SK-N-SH treated with all-trans-retinoic acid at 6 μM for 48 hours (cell line): Measurements from ENCODE around the gene LHFPL5.

ENCODE experiments used
- ARNTL ChIP-seq: fragments of 450-650 bp; formaldehyde crosslinking; IDR thresholded peaks from 2 replicates; pipeline ENCODE4 v1.5.0; 2020; ENCODE audit warnings: low read depth, mild to moderate bottlenecking, moderate library complexity, borderline replicate concordance
- BACH2 ChIP-seq: fragments of 250-450 bp; sonication (Bioruptor Pico); IDR thresholded peaks from 2 replicates; pipeline ENCODE4 v1.9.0; 2021; ENCODE audit warnings: mild to moderate bottlenecking, borderline replicate concordance
- OSR1 ChIP-seq: fragments of 250-450 bp; sonication (Bioruptor Pico); IDR thresholded peaks from 2 replicates; pipeline ENCODE4 v1.8.0; 2022; ENCODE audit warnings: moderate library complexity, mild to moderate bottlenecking, inconsistent platforms
- POU6F1 ChIP-seq: fragments of 250-450 bp; sonication (Bioruptor Pico); IDR thresholded peaks from 2 replicates; pipeline ENCODE4 v1.8.0; 2021; ENCODE audit warnings: low read depth, mild to moderate bottlenecking, moderate library complexity, borderline replicate concordance
- PPARA ChIP-seq: fragments of 250-450 bp; sonication (Bioruptor Pico); IDR thresholded peaks from 2 replicates; pipeline ENCODE4 v1.5.0; 2020; ENCODE audit warnings: mild to moderate bottlenecking, borderline replicate concordance
- RARB ChIP-seq: fragments of 250-450 bp; sonication (Bioruptor Pico); IDR thresholded peaks from 2 replicates; pipeline ENCODE4 v1.8.0; 2021; ENCODE audit warnings: mild to moderate bottlenecking, moderate library complexity
- TCF4 ChIP-seq: fragments of 250-450 bp; sonication (Bioruptor Pico); IDR thresholded peaks from 2 replicates; pipeline ENCODE4 v1.8.0; 2021; ENCODE audit warnings: mild to moderate bottlenecking, moderate library complexity, borderline replicate concordance
- TOX ChIP-seq: fragments of 250-450 bp; sonication (Bioruptor Pico); IDR thresholded peaks from 2 replicates; pipeline ENCODE4 v1.8.0; 2021; ENCODE audit warnings: mild to moderate bottlenecking, moderate library complexity, borderline replicate concordance
- ZFP3 ChIP-seq: fragments of 250-450 bp; sonication (Bioruptor Pico); IDR thresholded peaks from 2 replicates; pipeline ENCODE4 v1.5.0; 2020; ENCODE audit warnings: mild to moderate bottlenecking, moderate library complexity
- ZFP30 ChIP-seq: fragments of 450-650 bp; formaldehyde crosslinking; IDR thresholded peaks from 2 replicates; pipeline ENCODE4 v1.5.0; 2022; ENCODE audit warnings: mild to moderate bottlenecking, moderate library complexity
- ZNF70 ChIP-seq: fragments of 450-650 bp; formaldehyde crosslinking; IDR thresholded peaks from 2 replicates; pipeline ENCODE4 v1.5.0; 2020; ENCODE audit warnings: mild to moderate bottlenecking, moderate library complexity
- TF ChIP-seq, protein P1 (sequence below): fragments of 250-450 bp; sonication (Bioruptor Pico); IDR thresholded peaks from 2 replicates; pipeline ENCODE4 v1.5.1; 2020; ENCODE audit warnings: low read depth, mild to moderate bottlenecking, moderate library complexity
- TF ChIP-seq, protein P2 (sequence below): fragments of 250-450 bp; sonication (Bioruptor Pico); IDR thresholded peaks from 2 replicates; pipeline ENCODE4 v1.8.0; 2020; ENCODE audit warnings: mild to moderate bottlenecking, moderate library complexity, borderline replicate concordance
- TF ChIP-seq, protein P3 (sequence below): fragments of 250-450 bp; sonication (Bioruptor Pico); IDR thresholded peaks from 2 replicates; pipeline ENCODE4 v1.5.1; 2021; ENCODE audit warnings: mild to moderate bottlenecking, moderate library complexity

- TF ChIP-seq, protein P1, sequence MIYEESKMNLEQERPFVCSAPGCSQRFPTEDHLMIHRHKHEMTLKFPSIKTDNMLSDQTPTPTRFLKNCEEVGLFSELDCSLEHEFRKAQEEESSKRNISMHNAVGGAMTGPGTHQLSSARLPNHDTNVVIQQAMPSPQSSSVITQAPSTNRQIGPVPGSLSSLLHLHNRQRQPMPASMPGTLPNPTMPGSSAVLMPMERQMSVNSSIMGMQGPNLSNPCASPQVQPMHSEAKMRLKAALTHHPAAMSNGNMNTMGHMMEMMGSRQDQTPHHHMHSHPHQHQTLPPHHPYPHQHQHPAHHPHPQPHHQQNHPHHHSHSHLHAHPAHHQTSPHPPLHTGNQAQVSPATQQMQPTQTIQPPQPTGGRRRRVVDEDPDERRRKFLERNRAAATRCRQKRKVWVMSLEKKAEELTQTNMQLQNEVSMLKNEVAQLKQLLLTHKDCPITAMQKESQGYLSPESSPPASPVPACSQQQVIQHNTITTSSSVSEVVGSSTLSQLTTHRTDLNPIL (CRISPR knock-in tag), result no peak
- TF ChIP-seq RARB (no peak), ARNTL (CRISPR knock-in tag) (no peak), TOX (CRISPR knock-in tag) (no peak), ZFP3 (CRISPR knock-in tag) (no peak), TCF4 (CRISPR knock-in tag) (no peak), ZNF70 (CRISPR knock-in tag) (no peak), ZFP30 (CRISPR knock-in tag) (no peak), BACH2 (no peak), OSR1 (CRISPR knock-in tag) (no peak), POU6F1 (CRISPR knock-in tag) (no peak), PPARA (no peak)
- TF ChIP-seq, protein P2, sequence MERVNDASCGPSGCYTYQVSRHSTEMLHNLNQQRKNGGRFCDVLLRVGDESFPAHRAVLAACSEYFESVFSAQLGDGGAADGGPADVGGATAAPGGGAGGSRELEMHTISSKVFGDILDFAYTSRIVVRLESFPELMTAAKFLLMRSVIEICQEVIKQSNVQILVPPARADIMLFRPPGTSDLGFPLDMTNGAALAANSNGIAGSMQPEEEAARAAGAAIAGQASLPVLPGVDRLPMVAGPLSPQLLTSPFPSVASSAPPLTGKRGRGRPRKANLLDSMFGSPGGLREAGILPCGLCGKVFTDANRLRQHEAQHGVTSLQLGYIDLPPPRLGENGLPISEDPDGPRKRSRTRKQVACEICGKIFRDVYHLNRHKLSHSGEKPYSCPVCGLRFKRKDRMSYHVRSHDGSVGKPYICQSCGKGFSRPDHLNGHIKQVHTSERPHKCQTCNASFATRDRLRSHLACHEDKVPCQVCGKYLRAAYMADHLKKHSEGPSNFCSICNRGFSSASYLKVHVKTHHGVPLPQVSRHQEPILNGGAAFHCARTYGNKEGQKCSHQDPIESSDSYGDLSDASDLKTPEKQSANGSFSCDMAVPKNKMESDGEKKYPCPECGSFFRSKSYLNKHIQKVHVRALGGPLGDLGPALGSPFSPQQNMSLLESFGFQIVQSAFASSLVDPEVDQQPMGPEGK (CRISPR knock-in tag), result no peak
- TF ChIP-seq, protein P3, sequence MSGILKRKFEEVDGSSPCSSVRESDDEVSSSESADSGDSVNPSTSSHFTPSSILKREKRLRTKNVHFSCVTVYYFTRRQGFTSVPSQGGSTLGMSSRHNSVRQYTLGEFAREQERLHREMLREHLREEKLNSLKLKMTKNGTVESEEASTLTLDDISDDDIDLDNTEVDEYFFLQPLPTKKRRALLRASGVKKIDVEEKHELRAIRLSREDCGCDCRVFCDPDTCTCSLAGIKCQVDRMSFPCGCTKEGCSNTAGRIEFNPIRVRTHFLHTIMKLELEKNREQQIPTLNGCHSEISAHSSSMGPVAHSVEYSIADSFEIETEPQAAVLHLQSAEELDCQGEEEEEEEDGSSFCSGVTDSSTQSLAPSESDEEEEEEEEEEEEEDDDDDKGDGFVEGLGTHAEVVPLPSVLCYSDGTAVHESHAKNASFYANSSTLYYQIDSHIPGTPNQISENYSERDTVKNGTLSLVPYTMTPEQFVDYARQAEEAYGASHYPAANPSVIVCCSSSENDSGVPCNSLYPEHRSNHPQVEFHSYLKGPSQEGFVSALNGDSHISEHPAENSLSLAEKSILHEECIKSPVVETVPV, result no peak
These were observed 6.5 kb downstream of the LHFPL5 start for GRCh38 chr6:35811699-35811995.
